ENCODE data around the gene RPS3. TPM values are rescaled to one million over a fixed set of nuclear protein-coding genes. Genes with fewer than 3 reads are reported as not detected.
"Not testable (repeated sequence)": the region's sequence is repeated elsewhere in the genome, so short reads cannot be mapped to it uniquely, and the experiment has no call there.

RPS3 gene
- total and polyA plus RNA-seq, 5 donors = 1,021 to 1,263 (median 1,171) TPM

- WGBS = 86% methylated on average over 4 of the region's 4 CpGs
- H3K27ac ChIP-seq (ENCODE audit: low read length); H3K9me3 ChIP-seq (ENCODE audit: control insufficient read depth, low read length); DNase-seq; H3K27me3 ChIP-seq (ENCODE audit: control insufficient read depth, insufficient read depth); H3K4me1 ChIP-seq (ENCODE audit: control insufficient read depth, insufficient read depth, low read length); ATAC-seq; intact Hi-C loops (cut with DNase I); H3K4me3 ChIP-seq (ENCODE audit: low read length): not testable (repeated sequence)
Observed at GRCh38 chr11:75362285-75362684, 37.0 kb upstream of the RPS3 start.

- Histone ChIP-seq H3K27ac (ENCODE audit: low read length) (no peak overlapping the region), H3K27me3 (ENCODE audit: control insufficient read depth, insufficient read depth) (no peaks in the 10 kb centered on the region), H3K4me3 (ENCODE audit: low read length) (no peak overlapping the region), H3K4me1 (ENCODE audit: control insufficient read depth, insufficient read depth, low read length) (no peaks in the 10 kb centered on the region), H3K9me3 (ENCODE audit: control insufficient read depth, low read length) (no peaks in the 10 kb centered on the region)
- ATAC-seq (peak in 1 of 2 donors; percentile 59), DNase-seq (no peak)
- intact Hi-C loops (cut with DNase I) = no loop called here
- WGBS = 40% methylated on average over 2 of the region's 2 CpGs
Observed at GRCh38 chr11:75365711-75366181, 33.6 kb upstream of the RPS3 start.

- intact Hi-C loops (cut with DNase I); H3K4me1 ChIP-seq (ENCODE audit: control insufficient read depth, insufficient read depth, low read length); H3K4me3 ChIP-seq (ENCODE audit: low read length); DNase-seq; H3K27ac ChIP-seq (ENCODE audit: low read length); ATAC-seq; H3K9me3 ChIP-seq (ENCODE audit: control insufficient read depth, low read length); H3K27me3 ChIP-seq (ENCODE audit: control insufficient read depth, insufficient read depth): not testable (repeated sequence)
- 94% methylated on average over 5 of the region's 5 CpGs for WGBS
Observed at GRCh38 chr11:75366826-75367225, 32.5 kb upstream of the RPS3 start.

- peak; percentile 49 to 52 for ATAC-seq
- no peak overlapping the region for H3K27ac ChIP-seq (ENCODE audit: low read length)
- intact Hi-C loops (cut with DNase I) = loop anchor here in 1 of 4 donors (5.0 kb wide), 1 partner anchor 92 kb away; no protein-coding TSS in a partner anchor
Observed at GRCh38 chr11:75369560-75370255, 29.6 kb upstream of the RPS3 start.

GRCh38 chr11:75371949-75372876, 27.1 kb upstream of the RPS3 start:
- H3K9me3 ChIP-seq (ENCODE audit: control insufficient read depth, low read length) = no peaks in the 10 kb centered on the region
- peak; percentile 73 to 81 for ATAC-seq
- intact Hi-C loops (cut with DNase I) = loop anchor here in 1 of 4 donors (5.0 kb wide), 1 partner anchor 95 kb away; no protein-coding TSS in a partner anchor
- H3K4me3 ChIP-seq (ENCODE audit: low read length) = no peak overlapping the region
- peaks cover 3% of the 10 kb centered on the region for H3K4me1 ChIP-seq (ENCODE audit: control insufficient read depth, insufficient read depth, low read length)
- WGBS = 61% methylated on average over 8 of the region's 8 CpGs
- no peaks in the 10 kb centered on the region for H3K27me3 ChIP-seq (ENCODE audit: control insufficient read depth, insufficient read depth)
- no peak overlapping the region for H3K27ac ChIP-seq (ENCODE audit: low read length)
- no peak for DNase-seq

More at GRCh38 chr11:75369560-75370255, 29.6 kb upstream of the RPS3 start:
- peak in 1 of 3 donors; percentile 63 for DNase-seq
- no peaks in the 10 kb centered on the region for H3K27me3 ChIP-seq (ENCODE audit: control insufficient read depth, insufficient read depth)
- peaks cover 3% of the 10 kb centered on the region for H3K4me1 ChIP-seq (ENCODE audit: control insufficient read depth, insufficient read depth, low read length)
- no peaks in the 10 kb centered on the region for H3K9me3 ChIP-seq (ENCODE audit: control insufficient read depth, low read length)
- WGBS = 70% methylated on average over 6 of the region's 6 CpGs
- no peak overlapping the region for H3K4me3 ChIP-seq (ENCODE audit: low read length)

- Histone ChIP-seq H3K4me1 (ENCODE audit: control insufficient read depth, insufficient read depth, low read length) (peaks cover 3% of the 10 kb centered on the region), H3K9me3 (ENCODE audit: control insufficient read depth, low read length) (no peaks in the 10 kb centered on the region), H3K4me3 (ENCODE audit: low read length) (no peak overlapping the region), H3K27ac (ENCODE audit: low read length) (no peak overlapping the region), H3K27me3 (ENCODE audit: control insufficient read depth, insufficient read depth) (no peaks in the 10 kb centered on the region)
- intact Hi-C loops (cut with DNase I) = loop anchor here in 1 of 4 donors (5.0 kb wide), 1 partner anchor 96 kb away; no protein-coding TSS in a partner anchor
- 87% methylated on average over 8 of the region's 8 CpGs for WGBS
- no peak for ATAC-seq
- no peak for DNase-seq
Observed at GRCh38 chr11:75373201-75373600, 26.1 kb upstream of the RPS3 start.

- DNase-seq (no peak), ATAC-seq (no peak)
- H3K4me1 ChIP-seq (ENCODE audit: control insufficient read depth, insufficient read depth, low read length) = peaks cover 3% of the 10 kb centered on the region
- H3K4me3 ChIP-seq (ENCODE audit: low read length) = no peak overlapping the region
- intact Hi-C loops (cut with DNase I) = loop anchor here in 1 of 4 donors (5.0 kb wide), 1 partner anchor 97 kb away; no protein-coding TSS in a partner anchor
- WGBS = 91% methylated on average over 4 of the region's 4 CpGs
- H3K27me3 ChIP-seq (ENCODE audit: control insufficient read depth, insufficient read depth) = no peaks in the 10 kb centered on the region
- no peaks in the 10 kb centered on the region for H3K9me3 ChIP-seq (ENCODE audit: control insufficient read depth, low read length)
- H3K27ac ChIP-seq (ENCODE audit: low read length) = no peak overlapping the region
Observed at GRCh38 chr11:75374646-75375045, 24.7 kb upstream of the RPS3 start.

GRCh38 chr11:75375626-75376025, 23.7 kb upstream of the RPS3 start:
- 90% methylated on average over 8 of the region's 8 CpGs for WGBS
- no peak for DNase-seq
- intact Hi-C loops (cut with DNase I) = no loop called here
- H3K4me1 ChIP-seq (ENCODE audit: control insufficient read depth, insufficient read depth, low read length) = peaks cover 3% of the 10 kb centered on the region
- no peak overlapping the region for H3K27ac ChIP-seq (ENCODE audit: low read length)
- no peaks in the 10 kb centered on the region for H3K9me3 ChIP-seq (ENCODE audit: control insufficient read depth, low read length)
- H3K27me3 ChIP-seq (ENCODE audit: control insufficient read depth, insufficient read depth) = no peaks in the 10 kb centered on the region
- no peak overlapping the region for H3K4me3 ChIP-seq (ENCODE audit: low read length)
- no peak for ATAC-seq

GRCh38 chr11:75376175-75376574, 23.1 kb upstream of the RPS3 start:
- Histone ChIP-seq H3K27me3 (ENCODE audit: control insufficient read depth, insufficient read depth) (no peaks in the 10 kb centered on the region), H3K9me3 (ENCODE audit: control insufficient read depth, low read length) (no peaks in the 10 kb centered on the region), H3K4me1 (ENCODE audit: control insufficient read depth, insufficient read depth, low read length) (peaks cover 3% of the 10 kb centered on the region), H3K27ac (ENCODE audit: low read length) (no peak overlapping the region), H3K4me3 (ENCODE audit: low read length) (no peak overlapping the region)
- WGBS = 75% methylated on average over 9 of the region's 9 CpGs
- intact Hi-C loops (cut with DNase I) = no loop called here
- ATAC-seq = no peak
- no peak for DNase-seq

- H3K27ac ChIP-seq (ENCODE audit: low read length); H3K4me3 ChIP-seq (ENCODE audit: low read length); intact Hi-C loops (cut with DNase I); H3K4me1 ChIP-seq (ENCODE audit: control insufficient read depth, insufficient read depth, low read length); H3K27me3 ChIP-seq (ENCODE audit: control insufficient read depth, insufficient read depth); H3K9me3 ChIP-seq (ENCODE audit: control insufficient read depth, low read length); ATAC-seq; DNase-seq: not testable (repeated sequence)
- WGBS = 94% methylated on average over 17 of the region's 17 CpGs
Observed at GRCh38 chr11:75378776-75379175, 20.5 kb upstream of the RPS3 start.

GRCh38 chr11:75380245-75380644, 19.1 kb upstream of the RPS3 start:
- intact Hi-C loops (cut with DNase I) = loop anchor here in 1 of 4 donors (5.0 kb wide), 2 partner anchors 53 to 98 kb away; no protein-coding TSS in a partner anchor
- no peaks in the 10 kb centered on the region for H3K4me1 ChIP-seq (ENCODE audit: control insufficient read depth, insufficient read depth, low read length)
- H3K27me3 ChIP-seq (ENCODE audit: control insufficient read depth, insufficient read depth) = no peaks in the 10 kb centered on the region
- WGBS = 95% methylated on average over 2 of the region's 2 CpGs
- DNase-seq (no peak), ATAC-seq (no peak)
- H3K4me3 ChIP-seq (ENCODE audit: low read length) = no peak overlapping the region
- no peak overlapping the region for H3K27ac ChIP-seq (ENCODE audit: low read length)
- H3K9me3 ChIP-seq (ENCODE audit: control insufficient read depth, low read length) = no peaks in the 10 kb centered on the region

Data from right cardiac atrium (tissue), 5 donors.